ENCODE measurements around the gene ZNF618.

ZNF618 gene

DNA sequence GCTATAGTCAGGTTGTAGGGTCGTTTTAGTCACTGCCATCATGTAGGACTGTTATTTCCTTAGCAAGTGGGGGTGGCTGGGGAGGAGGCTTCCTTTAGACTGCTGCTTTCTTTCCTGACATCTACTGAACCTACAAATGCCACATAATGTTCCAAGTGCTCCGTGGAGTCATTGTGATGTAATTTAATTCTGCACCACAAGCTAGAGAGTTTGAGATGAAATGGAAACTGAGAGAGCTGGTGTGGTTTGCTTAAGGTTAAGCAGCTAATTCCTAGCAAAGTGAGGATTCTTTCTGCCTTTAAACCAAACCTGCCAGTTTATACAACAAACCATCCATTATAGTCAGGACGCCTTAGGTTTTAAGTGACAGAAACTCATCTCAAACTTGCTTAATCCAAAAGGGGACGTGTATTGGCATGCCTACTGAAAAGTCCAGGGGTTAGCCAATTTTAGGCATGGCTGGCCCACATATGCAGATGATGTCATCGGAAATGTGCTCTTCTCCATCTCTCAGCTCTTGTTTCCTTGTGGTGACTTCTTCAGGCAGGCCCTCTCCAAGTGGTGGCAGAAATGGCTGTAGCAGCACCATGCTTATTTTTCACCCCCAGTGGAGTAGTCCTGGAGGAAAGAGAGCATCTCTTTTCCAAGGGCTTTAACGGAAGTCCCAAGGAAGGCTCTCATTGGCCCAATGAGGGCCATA lies 30.5 kb downstream of the ZNF618 start:
- no peak overlapping the region for H3K4me3 ChIP-seq (replicated peaks; ENCODE audit: low read depth, low read length)
- DNase-seq (ENCODE audit: extremely low read depth, low read depth) = peak; percentile 44
- TF ChIP-seq, protein P1, sequence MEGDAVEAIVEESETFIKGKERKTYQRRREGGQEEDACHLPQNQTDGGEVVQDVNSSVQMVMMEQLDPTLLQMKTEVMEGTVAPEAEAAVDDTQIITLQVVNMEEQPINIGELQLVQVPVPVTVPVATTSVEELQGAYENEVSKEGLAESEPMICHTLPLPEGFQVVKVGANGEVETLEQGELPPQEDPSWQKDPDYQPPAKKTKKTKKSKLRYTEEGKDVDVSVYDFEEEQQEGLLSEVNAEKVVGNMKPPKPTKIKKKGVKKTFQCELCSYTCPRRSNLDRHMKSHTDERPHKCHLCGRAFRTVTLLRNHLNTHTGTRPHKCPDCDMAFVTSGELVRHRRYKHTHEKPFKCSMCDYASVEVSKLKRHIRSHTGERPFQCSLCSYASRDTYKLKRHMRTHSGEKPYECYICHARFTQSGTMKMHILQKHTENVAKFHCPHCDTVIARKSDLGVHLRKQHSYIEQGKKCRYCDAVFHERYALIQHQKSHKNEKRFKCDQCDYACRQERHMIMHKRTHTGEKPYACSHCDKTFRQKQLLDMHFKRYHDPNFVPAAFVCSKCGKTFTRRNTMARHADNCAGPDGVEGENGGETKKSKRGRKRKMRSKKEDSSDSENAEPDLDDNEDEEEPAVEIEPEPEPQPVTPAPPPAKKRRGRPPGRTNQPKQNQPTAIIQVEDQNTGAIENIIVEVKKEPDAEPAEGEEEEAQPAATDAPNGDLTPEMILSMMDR (IDR thresholded peaks at IDR 0.05; ENCODE audit: low read depth, low read length, missing control alignments) = no peak

DNA sequence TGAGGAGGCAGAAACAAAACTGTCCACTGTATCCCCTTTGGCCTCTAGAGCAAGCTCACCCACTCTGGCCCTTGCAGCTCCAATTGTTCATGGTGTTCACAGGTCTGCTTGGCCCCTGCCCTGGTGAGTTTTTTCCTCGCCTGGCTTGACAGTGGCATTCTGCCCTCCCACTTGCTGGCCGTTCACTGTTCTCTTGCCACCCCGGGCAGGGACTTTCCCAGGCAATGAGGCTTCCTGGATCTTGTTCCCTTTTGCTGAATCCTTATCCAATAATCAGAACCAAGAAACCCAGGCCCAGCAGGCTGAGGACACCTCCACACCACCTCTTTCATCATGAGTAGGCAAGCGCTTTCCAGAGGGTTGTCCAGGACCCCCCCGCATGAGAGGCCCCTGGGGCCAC lies 31.2 kb downstream of the ZNF618 start:
- H3K4me3 ChIP-seq (replicated peaks; ENCODE audit: low read depth, low read length) = no peak overlapping the region
- TF ChIP-seq, protein P1 (IDR thresholded peaks at IDR 0.05; ENCODE audit: low read depth, low read length, missing control alignments) = no peak
- DNase-seq (ENCODE audit: extremely low read depth, low read depth) = no peak

DNA sequence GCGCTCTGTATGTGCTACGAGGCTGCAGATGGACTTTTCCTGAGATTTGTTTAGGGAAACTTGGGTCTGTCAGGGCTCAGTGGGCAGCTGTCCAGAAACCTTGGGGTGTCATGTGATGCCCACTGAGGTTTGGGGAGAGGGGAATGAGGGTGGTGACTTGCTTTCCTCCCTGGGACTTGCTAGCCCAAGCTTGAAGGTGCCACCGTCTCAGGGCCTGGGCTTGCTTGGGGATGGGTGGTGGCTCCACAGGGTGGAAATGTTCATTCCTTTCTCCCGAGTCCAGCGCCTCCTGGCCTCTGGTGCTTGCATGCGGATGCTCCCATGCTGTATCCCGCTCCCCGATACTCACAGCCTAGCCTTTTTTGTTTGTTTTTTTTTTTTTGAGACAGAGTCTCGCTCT lies 33.3 kb downstream of the ZNF618 start:
- H3K4me3 ChIP-seq (replicated peaks; ENCODE audit: low read depth, low read length) = no peak overlapping the region
- DNase-seq (ENCODE audit: extremely low read depth, low read depth) = no peak
- TF ChIP-seq, protein P1 (IDR thresholded peaks at IDR 0.05; ENCODE audit: low read depth, low read length, missing control alignments) = no peak

DNA sequence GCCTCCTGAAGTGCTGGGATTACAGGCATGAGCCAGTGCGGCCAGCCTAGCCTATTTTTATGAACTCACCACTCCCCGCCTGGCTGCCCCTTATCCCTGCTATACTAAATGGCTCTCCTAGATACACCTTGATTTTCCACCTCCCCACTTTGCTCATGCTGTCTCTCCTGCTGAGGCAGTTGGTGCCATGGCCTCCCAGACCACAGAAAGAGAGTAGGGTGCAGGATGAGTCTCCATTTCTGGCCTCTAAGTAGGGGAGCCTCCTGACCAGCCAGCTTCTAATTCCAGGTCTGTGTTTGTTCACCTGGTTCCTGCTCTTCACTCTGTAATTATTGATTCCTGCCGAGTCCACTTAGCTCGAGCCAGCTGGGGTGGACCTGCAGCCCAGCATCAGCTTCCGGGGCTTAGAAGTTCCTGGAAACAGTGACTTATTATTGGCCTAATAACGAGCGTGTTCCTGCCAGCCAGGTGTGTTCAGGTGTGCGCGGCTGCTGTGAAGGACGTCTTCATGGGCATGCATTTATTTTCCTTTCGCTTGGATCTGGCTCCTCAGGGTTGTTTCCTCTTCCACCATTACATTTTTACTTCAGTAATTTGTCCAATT lies 34.0 kb downstream of the ZNF618 start:
- TF ChIP-seq, protein P1 (IDR thresholded peaks at IDR 0.05; ENCODE audit: low read depth, low read length, missing control alignments) = no peak
- H3K4me3 ChIP-seq (replicated peaks; ENCODE audit: low read depth, low read length) = no peak overlapping the region
- no peak for DNase-seq (ENCODE audit: extremely low read depth, low read depth)

DNA sequence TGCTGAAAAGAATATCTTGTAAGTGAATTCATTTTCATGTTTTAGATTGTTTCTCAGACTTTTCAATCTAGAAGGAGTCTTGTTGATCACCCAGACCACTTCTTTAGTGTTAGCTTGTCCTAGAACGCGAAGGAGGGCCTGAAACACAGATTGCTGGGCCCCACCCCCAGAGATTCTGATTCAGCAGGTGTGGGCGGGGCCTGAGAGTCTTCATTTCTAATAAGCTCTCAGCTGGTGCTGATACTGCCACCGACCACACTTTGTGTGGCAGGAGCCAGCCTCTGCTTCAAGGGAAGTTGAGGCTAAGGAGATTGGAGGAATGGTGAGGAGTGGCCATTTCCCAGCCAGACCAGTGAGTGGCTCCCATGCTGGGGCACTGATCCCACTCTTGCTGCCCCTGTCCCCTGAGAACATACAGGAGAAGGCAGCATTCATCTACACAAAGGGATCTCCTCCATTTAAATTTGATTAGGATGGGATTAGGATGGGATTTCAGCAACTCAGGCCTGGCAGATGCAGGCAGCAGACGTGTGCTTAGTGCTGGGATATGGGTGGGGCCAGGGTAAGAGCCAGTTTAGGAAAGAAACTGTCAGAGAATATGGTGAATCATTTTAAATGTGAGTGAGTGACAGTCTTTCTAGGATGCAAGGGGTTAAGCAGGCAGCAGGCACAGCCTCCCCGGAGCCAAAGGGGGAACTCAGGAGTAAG lies 35.9 kb downstream of the ZNF618 start:
- no peak for DNase-seq (ENCODE audit: extremely low read depth, low read depth)
- no peak overlapping the region for H3K4me3 ChIP-seq (replicated peaks; ENCODE audit: low read depth, low read length)
- TF ChIP-seq, protein P1 (IDR thresholded peaks at IDR 0.05; ENCODE audit: low read depth, low read length, missing control alignments) = no peak

DNA sequence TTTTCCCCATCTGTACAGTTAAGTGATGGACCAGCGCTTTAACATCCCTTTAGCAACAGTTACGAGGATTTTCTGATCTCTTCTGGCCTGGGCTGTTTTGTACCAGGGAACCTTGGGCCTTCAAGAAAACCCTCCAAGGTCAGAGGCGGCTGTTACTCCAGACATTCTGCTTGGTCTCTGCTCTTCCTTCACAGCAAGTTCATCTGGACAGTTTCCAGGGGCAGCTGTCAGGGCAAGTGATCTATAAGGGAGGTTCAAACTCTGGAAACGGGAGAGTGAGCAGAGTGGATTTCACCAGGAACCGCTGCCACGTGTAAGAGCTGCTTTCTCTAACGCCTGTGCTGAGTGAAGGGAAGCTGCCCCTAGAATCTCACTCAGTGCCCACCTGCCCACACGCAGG lies 36.7 kb downstream of the ZNF618 start:
- TF ChIP-seq, protein P1 (IDR thresholded peaks at IDR 0.05; ENCODE audit: low read depth, low read length, missing control alignments) = no peak
- no peak for DNase-seq (ENCODE audit: extremely low read depth, low read depth)
- H3K4me3 ChIP-seq (replicated peaks; ENCODE audit: low read depth, low read length) = no peak overlapping the region
